ENCODE measurements around the gene CLMN. TPM values are rescaled to one million over a fixed set of nuclear protein-coding genes. Genes with fewer than 3 reads are reported as not detected.

Gene CLMN
- total and polyA plus RNA-seq, 10 of the 15 experiments (the other 5 are each of a cell fraction or from before 2014, with no cell fraction given), result 7.8 to 49.3 (median 18.5) TPM

GRCh38 chr14:95265106-95266094, 54.3 kb downstream of the CLMN start (continued):
- TF ChIP-seq ZBTB40 (IDR thresholded peaks at IDR 0.05; ENCODE audit: borderline replicate concordance) (no peak), ZNF384 (IDR thresholded peaks at IDR 0.05; ENCODE audit: borderline replicate concordance, low read depth, low read length) (peak; percentile 16; the same call in 1 of the 2 replicates), TCF3 (IDR thresholded peaks at IDR 0.05; ENCODE audit: borderline replicate concordance, insufficient read depth, low read depth, low read length) (peak; percentile 99), TBL1XR1 (IDR thresholded peaks at IDR 0.05; ENCODE audit: low read depth, low read length) (peak; percentile 95), ATF7 (IDR thresholded peaks at IDR 0.05; ENCODE audit: low read depth) (peak; percentile 90), SKIL (IDR thresholded peaks at IDR 0.05; ENCODE audit: low read depth, poor library complexity, severe bottlenecking) (peak; percentile 94), ZNF687 (IDR thresholded peaks at IDR 0.05) (no peak), CHD4 (IDR thresholded peaks at IDR 0.05) (no peak), POLR2A (IDR thresholded peaks at IDR 0.05; ENCODE audit: low read depth, low read length) (no peak), POLR2AphosphoS2 (IDR thresholded peaks at IDR 0.05; ENCODE audit: low read depth, low read length) (no peak), CUX1 (IDR thresholded peaks at IDR 0.05; ENCODE audit: insufficient replicate concordance, low read depth, low read length) (peak; percentile 95)

Measured in GM12878 (cell line).